Germinal center (tissue), 1 donor: ENCODE results near the gene NLGN1.
A peak's percentile ranks its signal among the peaks of the same experiment; 100 is the strongest.
"Not testable (repeated sequence)": the region's sequence is repeated elsewhere in the genome, so short reads cannot be mapped to it uniquely, and the experiment has no call there.

Experiments used
- DNase-seq: peaks from one replicate; pipeline ENCODE4 v3.0.0; 2012; ENCODE audit warnings: mixed read lengths, low spot score

Gene NLGN1

DNA sequence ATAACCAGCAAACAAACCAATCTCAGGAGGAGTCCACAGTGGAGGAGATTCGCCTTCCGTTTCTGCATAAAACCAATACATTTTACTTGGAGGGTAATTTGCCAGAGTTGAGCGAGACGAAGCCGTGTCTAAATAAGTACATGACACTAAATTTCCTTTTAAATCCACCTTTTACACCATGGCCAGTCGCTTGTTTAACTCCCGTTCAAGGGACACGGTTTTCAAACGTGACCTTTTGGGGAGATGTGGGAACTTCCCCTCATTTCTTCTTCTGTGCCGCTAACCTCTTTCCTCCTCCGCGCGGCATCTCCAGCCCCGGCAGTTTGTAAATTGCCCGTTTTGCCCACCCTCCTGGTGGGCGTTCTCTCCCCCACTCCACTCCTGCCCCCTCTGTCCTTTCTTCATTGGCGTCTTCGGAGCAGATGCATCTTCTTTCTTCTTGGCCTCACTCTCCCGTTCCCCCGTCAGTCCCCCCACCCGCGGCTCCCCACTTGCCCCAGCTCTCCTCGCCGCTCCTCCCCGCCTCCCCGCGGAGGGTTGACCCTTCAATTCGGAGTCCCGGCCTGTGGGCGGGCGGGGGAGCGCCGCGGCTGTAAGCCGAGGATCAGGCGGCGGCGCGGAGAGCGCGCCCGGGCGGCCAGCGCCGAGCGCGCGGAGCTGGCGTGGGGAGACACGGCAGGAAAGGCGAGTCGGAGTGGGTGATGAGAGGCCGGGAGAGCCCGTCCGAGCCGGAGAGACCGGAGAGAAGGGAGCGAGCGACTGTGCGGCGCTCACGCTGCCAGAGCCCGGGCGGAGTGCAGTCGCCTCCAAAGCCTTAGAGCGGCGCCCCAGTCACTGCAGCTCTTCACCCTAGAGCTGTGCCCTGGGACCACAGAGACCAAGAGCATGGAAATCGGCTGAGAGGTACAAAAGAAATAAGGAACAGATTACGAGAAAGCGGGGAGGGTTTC lies at the start of gene NLGN1:
Gene NLGN1, plus strand, starts transcription at position 584 of the 950 bp plus-strand sequence.
- DNase-seq: no peak

DNA sequence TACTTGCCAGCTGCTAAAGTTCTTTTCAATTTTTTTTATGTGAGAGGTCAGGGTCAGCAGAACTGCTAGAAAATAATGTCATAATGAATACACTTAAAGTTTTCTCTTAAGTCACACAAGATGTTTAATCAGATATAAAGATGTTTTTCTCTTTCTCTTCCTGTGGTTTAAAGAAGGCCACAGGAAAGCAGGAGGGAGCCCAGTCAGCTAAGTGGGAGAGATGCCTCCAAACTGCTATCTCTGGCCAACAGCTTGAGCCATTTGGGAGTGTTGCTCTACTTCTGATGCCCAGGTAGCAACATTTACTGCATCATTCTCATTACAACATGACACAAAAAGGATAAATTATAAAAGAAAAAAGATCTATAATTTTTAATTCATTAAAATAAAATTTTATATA lies 45.7 kb upstream of the NLGN1 start:
- no peak for DNase-seq

DNA sequence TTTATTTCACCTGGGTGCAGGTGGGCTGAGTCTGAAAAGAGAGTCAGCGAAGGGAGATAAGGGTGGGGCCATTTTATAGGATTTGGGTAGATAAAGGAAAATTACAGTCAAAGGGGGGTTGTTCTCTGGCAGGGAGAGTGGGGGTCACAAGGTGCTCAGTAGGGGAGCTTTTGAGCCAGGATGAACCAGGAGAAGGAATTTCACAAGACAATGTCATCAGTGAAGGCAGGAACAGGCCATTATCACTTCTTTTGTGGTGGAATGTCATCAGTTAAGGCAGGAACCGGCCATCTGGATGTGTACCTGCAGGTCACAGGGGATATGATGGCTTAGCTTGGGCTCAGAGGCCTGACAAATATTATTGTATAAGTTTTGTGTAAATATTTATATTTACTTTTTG lies 44.4 kb upstream of the NLGN1 start:
- not testable (repeated sequence) for DNase-seq

DNA sequence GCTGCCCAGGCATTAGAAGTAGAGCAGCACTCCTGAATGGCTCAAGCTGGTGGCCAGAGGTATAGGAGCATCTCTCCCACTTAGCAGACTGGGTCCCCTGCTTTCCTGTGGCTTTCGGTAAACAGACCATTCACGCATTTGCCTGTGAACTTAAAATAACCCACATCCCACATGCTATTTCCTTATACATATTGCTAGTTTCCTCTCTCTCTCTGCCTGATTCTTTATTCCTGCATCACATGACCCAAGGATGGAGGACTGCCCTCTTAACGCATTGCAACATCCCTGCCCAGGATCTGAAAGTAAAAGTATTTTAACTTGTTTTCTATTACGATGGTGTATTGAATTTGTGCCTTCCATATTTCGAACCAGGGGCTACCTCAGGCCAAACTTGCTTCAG lies 43.4 kb upstream of the NLGN1 start:
- no peak for DNase-seq

DNA sequence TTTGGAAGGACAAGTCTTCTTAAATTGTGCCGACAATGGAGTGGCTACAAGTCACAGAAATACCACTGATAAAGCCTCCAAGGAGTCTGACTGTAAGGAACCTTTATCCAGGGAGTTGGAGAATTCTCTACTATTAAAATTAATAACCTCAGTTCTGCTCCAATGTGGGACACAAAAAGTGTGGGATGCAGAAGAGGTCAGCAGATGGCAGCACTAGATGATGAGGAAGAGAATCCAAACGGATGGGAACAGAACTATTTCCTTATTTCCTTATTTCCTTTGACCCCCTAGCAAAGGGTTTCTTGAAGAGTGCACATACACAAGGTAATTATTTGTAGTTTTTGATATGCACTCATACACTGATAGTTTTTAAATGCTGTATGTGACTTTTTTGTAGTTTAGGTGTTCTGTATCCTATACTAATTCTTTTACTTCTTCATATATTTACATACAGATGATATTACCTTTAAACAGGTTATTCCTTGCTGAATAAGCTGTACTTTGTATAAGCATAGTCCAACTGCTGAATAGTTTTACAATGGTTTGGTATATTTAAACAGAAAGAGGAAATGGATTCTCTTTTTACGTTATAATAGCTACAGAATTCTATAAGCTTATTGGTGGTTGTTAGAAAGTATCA lies 25.6 kb upstream of the NLGN1 start:
- no peak for DNase-seq

DNA sequence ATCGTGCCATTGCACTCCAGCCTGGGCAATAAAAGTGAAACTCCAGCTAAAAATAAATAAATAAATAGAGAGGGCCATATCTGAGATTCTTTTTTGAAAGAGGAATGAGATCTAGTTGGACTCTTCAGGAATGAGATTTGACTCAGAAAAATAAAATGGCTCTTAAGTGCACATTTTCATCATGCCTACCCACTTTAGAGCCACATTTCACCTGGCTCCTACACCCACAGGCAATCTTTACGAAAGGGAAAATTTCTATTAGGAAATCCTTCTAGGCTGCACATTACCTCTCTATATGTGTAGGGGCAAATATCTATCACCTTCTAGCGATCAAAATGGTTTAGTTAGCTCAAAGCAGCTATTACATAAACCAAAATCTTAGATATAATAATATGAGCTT lies 16.9 kb upstream of the NLGN1 start:
- DNase-seq: no peak

DNA sequence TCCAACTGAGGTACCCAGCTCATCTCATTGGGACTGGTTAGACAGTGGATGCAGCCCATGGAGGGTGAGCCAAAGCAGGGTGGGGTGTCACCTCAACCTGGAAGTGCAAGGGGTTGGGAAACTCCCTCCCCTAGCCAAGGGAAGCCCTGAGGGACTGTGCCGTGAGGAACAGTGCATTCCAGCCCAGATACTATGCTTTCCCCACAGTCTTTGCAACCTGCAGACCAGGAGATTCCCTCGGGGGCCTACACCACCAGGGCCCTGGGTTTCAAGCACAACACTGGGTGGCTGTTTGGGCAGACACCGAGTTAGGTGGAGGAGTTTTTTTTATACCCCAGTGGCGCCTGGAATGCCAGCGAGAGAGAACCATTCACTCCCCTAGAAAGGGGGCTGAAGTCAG lies 15.6 kb upstream of the NLGN1 start:
- DNase-seq: not testable (repeated sequence)

DNA sequence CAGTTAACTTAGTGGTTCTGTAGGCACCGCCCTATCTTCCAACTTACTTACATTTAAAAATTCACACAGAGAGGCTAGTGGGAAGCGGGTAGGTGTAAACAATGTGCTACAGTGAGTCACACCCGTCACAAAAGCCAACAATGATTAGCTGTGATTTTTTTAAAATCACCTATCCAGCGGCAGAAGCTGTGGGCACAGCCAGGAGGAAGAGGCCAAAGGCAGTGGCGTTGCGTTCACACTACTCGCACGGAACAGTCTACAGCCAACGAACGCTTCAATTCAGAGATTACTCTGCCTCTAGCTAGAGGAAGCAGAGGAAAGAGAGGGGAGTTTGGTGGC lies 2.5 kb upstream of the NLGN1 start:
- DNase-seq: no peak

DNA sequence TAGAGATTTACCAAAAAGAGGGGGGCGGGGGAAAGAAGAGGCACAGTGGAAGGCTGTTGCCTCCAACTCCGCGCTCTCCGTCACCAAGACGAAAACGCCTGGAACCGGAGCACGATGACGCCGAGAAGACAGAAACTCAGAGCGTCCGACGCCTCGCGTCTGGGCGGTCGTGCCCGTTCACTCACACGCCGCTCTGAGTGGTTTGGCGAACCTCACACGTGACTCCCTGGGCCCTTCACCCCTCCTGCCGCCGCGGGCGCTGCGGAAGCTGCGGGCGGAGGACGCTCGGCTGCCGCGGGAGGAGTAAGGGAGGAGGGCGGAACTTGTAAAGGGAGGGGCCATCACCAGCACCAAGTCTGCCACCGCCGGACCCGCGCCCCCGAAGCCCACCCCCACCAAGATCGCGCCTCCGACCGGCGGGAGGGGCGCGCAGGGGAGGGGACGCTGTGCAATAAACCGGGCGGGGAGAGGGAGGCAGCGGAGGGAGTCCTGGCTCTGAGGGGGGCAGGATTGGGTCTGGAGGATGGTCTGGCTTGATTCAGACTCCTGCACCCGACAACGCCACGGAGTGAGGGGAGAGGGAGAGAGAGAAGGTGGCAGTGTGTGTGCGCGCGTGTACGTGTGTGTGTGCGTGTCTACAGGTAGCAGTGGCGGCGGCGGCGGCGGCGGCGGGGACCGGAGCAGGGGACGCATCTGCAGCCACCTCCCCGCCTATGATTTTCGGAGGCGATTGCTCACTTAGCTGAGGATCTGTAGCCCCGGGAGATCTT lies 1.9 kb upstream of the NLGN1 start:
- peak; percentile 54 for DNase-seq

DNA sequence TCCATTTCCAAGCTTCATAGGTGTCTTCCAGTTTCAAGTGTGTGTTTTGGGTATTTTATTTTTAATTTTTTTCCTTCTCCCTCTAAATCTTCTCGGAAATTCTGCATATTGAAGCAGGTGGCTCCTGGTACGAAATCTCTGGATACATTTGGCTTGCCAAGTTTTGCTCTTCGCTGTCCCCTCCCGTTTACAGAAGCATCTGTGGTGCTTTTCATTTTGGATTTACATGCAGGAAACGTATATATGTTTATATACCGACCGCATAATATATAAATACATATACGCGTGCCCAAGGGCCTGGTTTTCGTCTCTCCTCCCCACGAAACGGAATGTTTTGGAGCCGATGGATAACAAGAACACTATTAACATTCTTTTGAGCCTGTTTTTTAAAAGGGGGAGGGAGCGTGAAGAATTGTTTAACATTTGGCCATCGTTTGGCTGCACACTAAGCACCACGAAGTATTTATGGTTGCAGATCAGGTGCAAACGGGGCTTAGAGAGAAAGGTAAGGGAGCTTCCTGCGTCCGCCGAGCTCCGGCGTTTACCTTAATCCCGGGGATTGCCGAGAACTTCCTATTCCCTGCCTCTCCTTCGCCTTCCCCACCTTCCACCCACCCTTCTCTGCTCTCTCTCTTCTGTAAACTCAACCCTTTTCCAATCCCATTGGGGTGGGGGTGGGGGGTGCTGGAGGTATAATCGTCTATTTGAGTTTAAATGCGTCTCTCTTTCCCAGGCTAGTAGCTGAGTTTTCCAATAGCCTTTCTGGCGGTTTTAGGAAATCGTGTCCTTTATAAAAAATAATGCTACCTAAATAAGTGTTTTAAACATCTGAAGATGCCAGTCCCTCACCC lies 1.1 kb upstream of the NLGN1 start:
- no peak for DNase-seq

DNA sequence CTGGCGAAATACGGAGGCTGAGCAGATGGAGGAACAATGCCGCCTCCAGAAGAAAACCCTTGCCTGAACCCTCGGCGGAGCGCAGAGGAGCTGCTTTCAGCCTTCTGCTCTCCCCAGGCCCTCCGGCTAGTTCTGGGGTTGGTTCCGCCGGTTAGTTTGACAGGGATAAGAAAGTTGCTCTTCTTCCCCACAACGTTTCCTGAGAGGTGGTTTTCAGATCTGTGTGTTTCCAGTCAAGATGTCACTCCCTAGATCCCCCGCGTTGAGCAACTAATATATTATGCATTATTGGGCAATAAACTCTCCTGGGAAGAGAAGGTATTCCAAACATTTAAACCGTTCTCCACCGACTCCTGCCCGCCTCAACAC lies 551 bp downstream of the NLGN1 start:
- no peak for DNase-seq

DNA sequence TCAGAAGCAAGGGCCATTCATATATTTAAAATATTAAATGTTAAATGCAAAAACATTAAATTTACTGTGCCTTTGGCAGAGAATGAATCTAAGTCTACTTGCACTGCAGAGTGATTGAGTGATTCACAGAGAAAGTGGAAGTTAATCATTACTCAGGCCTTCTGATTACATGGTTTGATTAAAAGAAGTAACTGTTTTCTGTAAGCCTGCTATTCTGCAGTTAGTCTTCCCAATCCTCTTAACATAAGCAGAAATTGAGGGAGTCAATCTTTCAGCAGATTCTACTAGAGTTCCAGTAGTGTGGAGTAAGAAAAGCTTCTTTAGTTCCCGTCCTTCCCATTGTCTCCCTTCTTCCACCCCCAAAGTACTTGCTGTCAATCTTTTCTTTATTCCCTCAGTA lies 1.5 kb downstream of the NLGN1 start:
- no peak for DNase-seq

DNA sequence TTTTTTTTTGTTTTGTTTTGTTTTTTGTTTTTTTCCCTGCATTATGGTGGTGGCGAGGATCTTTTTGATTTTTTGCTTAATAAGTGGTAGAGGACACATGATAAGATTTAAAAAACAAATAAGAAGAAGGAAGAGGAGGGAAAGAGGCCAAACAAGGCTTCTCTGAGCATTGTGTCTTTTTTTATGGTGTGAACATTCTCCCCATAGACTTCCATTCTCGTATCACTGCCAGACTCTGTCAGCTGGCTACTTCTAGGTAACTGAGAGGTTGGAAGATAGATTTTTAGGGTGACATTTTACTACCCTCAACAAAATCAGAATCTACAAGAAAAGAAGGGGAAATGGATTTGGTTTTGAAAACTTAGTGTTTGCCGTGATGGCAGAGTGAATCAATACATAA lies 3.8 kb downstream of the NLGN1 start:
- no peak for DNase-seq

DNA sequence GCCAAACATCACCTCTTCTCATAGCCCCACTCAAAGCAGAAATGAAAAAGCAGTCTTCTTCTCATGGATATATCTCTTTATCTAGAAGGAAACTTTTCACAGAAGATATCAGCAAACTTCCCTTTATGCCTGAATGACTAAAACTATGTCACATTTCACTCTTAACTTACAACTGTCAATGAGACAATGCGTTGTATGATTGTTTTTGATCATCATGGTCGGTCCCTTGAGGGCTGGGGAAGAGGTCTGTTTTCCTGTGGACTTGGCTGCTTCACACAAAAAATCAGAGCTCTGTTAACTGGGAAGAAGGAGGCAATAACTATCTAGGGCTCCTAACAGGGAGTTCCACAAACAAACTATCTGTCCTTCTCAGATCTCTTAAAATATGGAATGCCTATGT lies 5.1 kb downstream of the NLGN1 start:
- DNase-seq: no peak

DNA sequence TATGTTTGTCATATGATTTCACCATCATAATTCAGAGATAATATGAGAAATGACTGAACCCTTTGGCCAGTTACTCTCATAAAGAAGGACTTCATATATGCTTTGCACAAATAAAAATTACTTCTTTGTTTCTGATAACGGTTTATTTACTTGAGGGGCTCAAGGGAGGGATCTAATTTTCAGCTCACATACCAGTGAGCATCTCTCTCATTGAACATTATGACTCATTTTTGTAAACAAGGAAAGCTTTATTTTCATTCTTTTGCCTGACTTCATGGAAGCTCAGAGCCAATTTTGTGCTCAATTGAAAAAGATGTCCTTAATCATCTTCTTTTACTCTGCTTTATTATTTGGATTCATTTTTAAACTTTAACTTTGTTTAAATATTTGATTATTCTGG lies 5.8 kb downstream of the NLGN1 start:
- DNase-seq: no peak

DNA sequence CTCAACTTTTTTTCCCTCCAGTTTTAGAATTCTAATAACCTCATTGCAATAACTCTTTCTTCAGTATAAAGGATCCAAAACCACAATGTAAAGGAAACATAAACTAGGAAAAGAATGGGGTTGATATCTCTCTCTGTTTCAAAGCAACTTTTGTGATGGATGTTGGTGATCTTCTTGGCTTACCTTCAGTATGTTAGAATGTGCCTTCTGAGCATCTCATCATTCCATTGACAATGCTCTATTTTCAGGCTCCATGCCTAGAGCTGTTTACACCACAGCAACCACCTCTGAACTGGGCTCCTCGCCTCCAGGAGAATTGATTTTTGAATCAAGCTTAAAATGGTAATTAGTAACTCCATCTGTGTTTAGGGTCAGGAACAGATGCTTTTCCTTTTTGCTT lies 6.6 kb downstream of the NLGN1 start:
- DNase-seq: no peak

DNA sequence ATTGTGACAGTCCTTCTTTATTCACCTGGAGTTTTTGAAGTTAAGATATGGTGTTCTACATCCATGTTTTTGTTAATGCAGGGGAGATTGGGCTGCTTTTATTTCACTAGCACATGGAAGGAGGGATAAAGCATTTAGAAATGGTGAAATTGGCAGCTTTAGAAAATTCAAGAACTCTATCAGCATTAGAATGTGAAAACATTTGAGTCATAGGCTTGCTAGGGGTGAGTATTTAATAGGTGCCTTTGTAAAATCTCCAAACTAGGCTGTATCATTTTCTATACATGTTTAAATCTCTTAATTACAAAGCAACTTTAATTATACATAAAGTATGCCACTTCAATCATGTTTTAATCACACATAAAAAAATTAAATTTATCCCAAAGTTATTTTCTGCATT lies 12.9 kb downstream of the NLGN1 start:
- no peak for DNase-seq

DNA sequence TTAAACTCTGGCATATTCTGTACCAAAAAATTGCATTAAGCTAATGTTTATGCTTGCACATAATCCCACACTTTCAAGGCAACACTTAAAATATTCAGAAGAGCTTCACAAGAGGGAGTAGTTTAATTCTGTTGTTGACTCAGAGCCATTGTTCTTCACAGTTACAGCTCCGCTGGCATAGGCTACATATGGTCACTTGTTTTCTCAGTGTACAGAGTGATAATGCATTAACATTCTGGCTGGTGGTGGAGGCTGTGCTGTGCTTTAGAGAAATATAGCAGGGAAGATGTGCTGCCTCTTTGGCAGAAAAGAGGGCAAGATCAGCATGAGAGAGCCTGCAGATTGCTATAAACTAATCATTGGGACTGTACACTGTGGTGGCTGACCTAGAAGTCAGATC lies 13.3 kb downstream of the NLGN1 start:
- DNase-seq: no peak

DNA sequence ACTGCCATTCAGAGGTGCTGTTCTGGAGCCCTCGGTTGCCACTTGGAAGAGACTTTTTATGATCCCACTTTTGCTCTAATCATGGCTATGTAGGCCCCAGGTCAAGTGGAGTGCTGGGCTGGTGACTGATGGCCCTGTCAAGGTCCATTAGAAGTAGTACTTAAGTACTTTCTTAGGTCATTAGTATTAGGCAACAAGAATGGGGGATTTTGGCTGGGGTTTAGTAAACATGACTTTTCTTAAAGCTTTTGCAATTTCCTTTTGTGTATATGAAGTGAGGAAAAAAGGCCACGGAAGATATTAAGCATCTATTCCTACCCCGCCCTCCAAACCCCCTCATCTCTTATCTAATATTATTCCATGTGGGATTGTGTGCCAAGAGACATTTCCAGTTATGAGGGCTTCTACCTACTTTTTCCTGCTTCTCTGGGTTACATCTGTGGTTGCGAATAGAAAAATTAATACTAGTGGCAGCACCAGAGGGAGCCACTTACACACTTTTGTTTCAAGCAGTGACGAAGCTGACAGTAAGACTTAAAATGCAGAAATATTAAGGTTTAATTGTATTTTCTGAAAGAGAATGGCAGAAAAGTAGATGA lies 13.9 kb downstream of the NLGN1 start:
- DNase-seq: no peak

DNA sequence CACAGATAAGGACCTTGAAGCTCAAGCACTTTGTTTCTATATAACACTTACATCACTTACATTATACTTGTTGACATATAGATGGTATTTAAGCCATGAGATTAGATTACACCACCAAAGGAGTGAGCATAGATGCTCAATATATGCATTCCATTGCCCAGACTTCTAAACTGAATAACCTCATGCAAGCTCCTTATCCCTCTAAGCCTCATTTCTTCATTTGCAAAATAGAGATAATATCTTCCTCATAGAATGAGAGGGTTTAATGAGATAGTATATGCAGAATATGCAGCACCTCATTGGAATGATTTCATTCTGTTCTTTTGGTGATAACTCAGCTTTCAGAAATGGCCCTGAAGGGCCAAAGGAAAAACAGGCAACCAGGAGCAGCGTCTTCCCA lies 18.5 kb downstream of the NLGN1 start:
- no peak for DNase-seq

DNA sequence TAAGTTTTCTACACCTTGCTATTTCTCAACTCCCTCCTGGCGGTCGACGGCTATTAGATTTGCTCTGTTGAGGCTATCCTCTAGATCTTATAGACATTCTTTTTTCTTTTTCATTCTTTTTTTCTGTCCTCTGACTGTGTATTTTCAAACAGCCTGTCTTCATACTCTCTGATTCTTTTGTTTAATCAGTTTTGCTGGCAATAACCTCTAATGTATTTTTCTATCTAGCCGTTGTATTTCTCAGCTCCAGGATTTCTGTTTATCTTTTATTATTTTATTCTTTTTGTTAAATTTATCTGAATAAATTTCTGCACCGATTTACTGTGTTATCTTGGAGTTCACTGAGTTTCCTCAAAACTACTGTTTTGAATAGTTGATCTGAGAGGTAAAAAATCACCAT lies 31.5 kb downstream of the NLGN1 start:
- no peak for DNase-seq

DNA sequence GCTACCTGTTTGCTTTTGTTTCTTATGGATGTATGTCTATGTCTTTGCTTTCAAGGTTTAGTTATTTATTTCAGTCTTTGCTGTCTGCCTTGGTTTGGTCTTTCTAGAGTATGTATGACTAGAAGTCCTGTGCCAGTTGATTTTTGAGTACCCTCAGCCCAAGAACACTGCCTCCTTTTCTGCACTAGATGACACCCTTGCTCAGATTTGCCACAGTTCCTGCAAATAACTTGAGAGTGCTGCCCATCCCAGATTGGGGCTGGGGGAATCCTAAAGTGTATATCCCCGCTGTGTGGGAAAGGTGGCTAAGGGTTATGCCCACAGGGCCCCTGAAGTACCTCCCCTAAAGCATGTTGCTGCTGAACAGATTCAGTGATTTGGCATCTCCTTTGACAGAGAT lies 32.0 kb downstream of the NLGN1 start:
- no peak for DNase-seq
